Myocyte (in vitro differentiated cells): ENCODE results near the gene GREM2. TPM values are rescaled to one million over a fixed set of nuclear protein-coding genes. Genes with fewer than 3 reads are reported as not detected.

Experiments used
- DNase-seq: peaks from one replicate; pipeline ENCODE4 v3.0.0-alpha.2; 2012; ENCODE audit warnings: low read depth
- total RNA-seq: library from RNA; depleted of rRNA; stranded (reverse); fragments of >200 nt; gene quantifications from 2 replicates; pipeline ENCODE4 v1.2.3, GENCODE V29; 2014

GREM2 gene
- total RNA-seq, 1 donor from 2014 or later, result 0.08 TPM

DNA sequence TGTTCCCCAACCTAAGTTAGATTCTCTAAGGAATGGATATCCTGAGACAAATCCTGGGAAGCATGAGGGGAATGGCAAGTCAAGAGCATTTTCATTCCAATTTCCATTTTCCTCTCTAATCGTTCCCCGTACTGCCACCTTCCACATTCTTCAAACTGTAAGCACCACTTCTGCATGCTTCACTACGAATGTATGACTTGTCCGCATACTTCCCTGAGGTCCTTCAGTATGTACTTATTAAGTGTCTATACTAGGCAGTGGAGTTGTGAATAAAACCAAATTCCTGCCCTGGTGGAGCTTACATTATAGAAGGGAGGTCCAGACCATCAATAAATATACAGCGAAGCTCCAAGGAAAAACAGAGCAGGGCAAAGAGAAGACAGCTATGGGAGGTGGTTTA lies 154.8 kb downstream of the GREM2 start:
- DNase-seq, result no peak

DNA sequence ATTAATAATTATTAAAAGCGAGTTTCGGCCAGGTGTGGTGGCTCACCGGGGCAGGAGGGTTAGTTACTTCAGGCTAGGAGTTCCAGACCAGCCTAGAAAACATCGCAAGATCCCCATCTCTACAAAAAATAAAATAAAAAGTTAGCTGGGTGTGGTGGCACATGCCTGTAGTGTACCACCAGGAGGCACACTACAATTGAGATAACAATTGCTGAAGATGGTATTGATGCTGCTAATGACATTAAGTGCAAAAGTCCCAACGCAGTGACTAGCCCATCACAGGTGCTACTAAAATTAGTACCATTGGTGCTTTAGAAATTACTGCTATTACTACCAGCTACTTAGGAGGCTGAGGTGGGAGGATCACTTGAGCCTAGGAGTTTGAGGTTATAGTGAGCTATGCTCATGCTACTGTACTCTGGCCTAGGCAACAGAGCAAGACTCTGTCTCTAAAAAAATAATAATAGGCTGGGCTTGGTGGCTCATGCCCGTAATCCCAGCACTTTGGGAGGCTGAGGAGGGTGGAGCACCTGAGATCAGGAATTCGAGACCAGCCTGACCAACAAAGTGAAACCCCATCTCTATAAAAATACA lies 156.6 kb downstream of the GREM2 start:
- DNase-seq, result peak; percentile 34

DNA sequence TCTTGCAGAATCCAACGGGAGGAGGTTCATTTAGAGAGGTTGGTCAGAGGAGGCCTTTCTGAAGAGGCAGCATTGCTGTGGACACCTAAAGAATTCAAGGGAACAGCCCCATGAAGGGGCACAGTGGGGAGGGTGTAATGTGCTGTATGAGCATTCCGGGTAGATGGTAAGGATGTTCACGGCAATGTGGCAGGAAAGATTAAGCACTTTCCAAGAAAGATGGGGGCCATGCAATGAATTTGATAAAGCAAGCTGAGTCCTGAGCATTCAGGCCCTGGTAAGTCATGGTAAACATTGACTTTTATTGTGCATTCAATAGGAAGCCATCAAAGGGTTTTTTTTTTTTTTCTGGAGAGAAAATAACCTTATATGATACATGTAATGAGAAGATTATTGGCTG lies 166.6 kb downstream of the GREM2 start:
- no peak for DNase-seq

DNA sequence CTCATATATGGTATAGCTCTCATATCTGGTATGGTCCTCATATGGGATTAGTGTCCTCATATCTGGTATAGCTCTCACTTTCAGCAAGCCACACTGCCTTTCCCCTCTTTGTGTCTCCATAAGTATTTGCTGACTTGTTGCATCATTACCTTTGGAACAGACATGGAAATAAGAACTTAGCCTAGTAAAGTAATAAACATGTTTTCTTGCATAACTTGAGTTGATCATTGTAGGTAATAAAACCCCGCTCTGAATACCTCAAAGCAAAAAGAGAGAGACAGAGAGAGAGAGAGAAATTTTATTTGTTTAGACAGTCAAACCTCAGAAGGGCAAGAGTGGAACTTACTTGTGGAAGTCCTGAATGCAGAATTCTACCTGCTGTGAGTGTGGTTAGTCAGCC lies 170.3 kb downstream of the GREM2 start:
- DNase-seq, result no peak
